ENCODE data around the gene KCNG2. TPM values are rescaled to one million over a fixed set of nuclear protein-coding genes. Genes with fewer than 3 reads are reported as not detected.

KCNG2 gene
- total RNA-seq, 2 donors from 2014 or later: 1.5 TPM; not detected in 1

- no peak for TF ChIP-seq CTCF (IDR thresholded peaks at IDR 0.05)
- Histone ChIP-seq H3K4me1 (ENCODE audit: control insufficient read depth in 1 of 2, low read depth in 2 of 2) (no peaks in the 10 kb centered on the region), H3K27ac (no peak overlapping the region), H3K36me3 (no peaks in the 10 kb centered on the region), H3K4me3 (no peak overlapping the region), H3K27me3 (replicated peaks; ENCODE audit: insufficient read depth) (no peaks in the 10 kb centered on the region), H3K9me3 (no peaks in the 10 kb centered on the region)
- DNase-seq (ENCODE audit: low spot score): no peak
- no peak for ATAC-seq (ENCODE audit: insufficient number of reproducible peaks, low FRiP score, low read depth)
These were observed 71.2 kb downstream of the KCNG2 start for GRCh38 chr18:79868811-79869541.

GRCh38 chr18:79869591-79870300 lies 72.0 kb downstream of the KCNG2 start:
- no peak overlapping the region for H3K4me3 ChIP-seq
- no peaks in the 10 kb centered on the region for H3K36me3 ChIP-seq
- DNase-seq (ENCODE audit: low spot score) (no peak), ATAC-seq (ENCODE audit: insufficient number of reproducible peaks, low FRiP score, low read depth) (no peak)
- no peaks in the 10 kb centered on the region for H3K9me3 ChIP-seq
- H3K27me3 ChIP-seq (replicated peaks; ENCODE audit: insufficient read depth): no peaks in the 10 kb centered on the region
- no peak overlapping the region for H3K27ac ChIP-seq
- TF ChIP-seq CTCF (IDR thresholded peaks at IDR 0.05): no peak
- no peaks in the 10 kb centered on the region for H3K4me1 ChIP-seq (ENCODE audit: control insufficient read depth in 1 of 2, low read depth in 2 of 2)

- TF ChIP-seq CTCF (IDR thresholded peaks at IDR 0.05): no peak
- H3K36me3 ChIP-seq: no peaks in the 10 kb centered on the region
- no peaks in the 10 kb centered on the region for H3K9me3 ChIP-seq
- H3K27me3 ChIP-seq (replicated peaks; ENCODE audit: insufficient read depth): no peaks in the 10 kb centered on the region
- no peaks in the 10 kb centered on the region for H3K4me1 ChIP-seq (ENCODE audit: control insufficient read depth in 1 of 2, low read depth in 2 of 2)
- H3K27ac ChIP-seq: no peak overlapping the region
- ATAC-seq (ENCODE audit: insufficient number of reproducible peaks, low FRiP score, low read depth) (no peak), DNase-seq (ENCODE audit: low spot score) (no peak)
- no peak overlapping the region for H3K4me3 ChIP-seq
These were observed 72.7 kb downstream of the KCNG2 start for GRCh38 chr18:79870301-79871025.

- H3K27me3 ChIP-seq (replicated peaks; ENCODE audit: insufficient read depth): no peaks in the 10 kb centered on the region
These were observed 73.3 kb downstream of the KCNG2 start for GRCh38 chr18:79871026-79871390.

More at GRCh38 chr18:79871026-79871390, 73.3 kb downstream of the KCNG2 start:
- no peak for TF ChIP-seq CTCF (IDR thresholded peaks at IDR 0.05)
- no peak overlapping the region for H3K4me3 ChIP-seq
- no peaks in the 10 kb centered on the region for H3K9me3 ChIP-seq
- ATAC-seq (ENCODE audit: insufficient number of reproducible peaks, low FRiP score, low read depth) (no peak), DNase-seq (ENCODE audit: low spot score) (no peak)
- no peaks in the 10 kb centered on the region for H3K36me3 ChIP-seq
- H3K4me1 ChIP-seq (ENCODE audit: control insufficient read depth in 1 of 2, low read depth in 2 of 2): no peaks in the 10 kb centered on the region
- no peak overlapping the region for H3K27ac ChIP-seq

Data from thoracic aorta (tissue), 2 donors.